H1 (cell line): ENCODE measurements around the gene MACROD2. TPM values are rescaled to one million over a fixed set of nuclear protein-coding genes. Genes with fewer than 3 reads are reported as not detected.

Experiments used
- CTCF ChIA-PET: fragments of 300-600 bp; sonication (Branson Sonifier 250); formaldehyde crosslinking; loops from one replicate; lab custom pipeline; 2021; ENCODE audit not compliant: partially characterized antibody; lab: Charles Lee
- POLR2A ChIA-PET: fragments of 300-600 bp; sonication (Branson Sonifier 250); formaldehyde crosslinking; loops from one replicate; lab custom pipeline; 2021; ENCODE audit warnings: inconsistent platforms; ENCODE audit not compliant: partially characterized antibody; lab: Charles Lee
- DNase-seq, 2 experiments: peaks; one replicate each; pipeline versions ENCODE4 v3.0.0 to v3.0.0-alpha.2; 2010 to 2022; ENCODE audit warnings: low spot score in 2 of 2, low read depth in 1 of 2, mixed read lengths in 1 of 2
- FAIRE-seq: peaks from 2 replicates; lab custom pipeline; 2011; peaks lifted over from hg19 to GRCh38; lab: Jason Lieb, UNC
- H2AFZ ChIP-seq: 2 replicates; pipeline ENCODE4 v1.8.1; 2012; ENCODE audit warnings: low read length, inconsistent platforms
- H2AK5ac ChIP-seq: 2 replicates; pipeline ENCODE4 v1.6.1; 2013; ENCODE audit warnings: low read depth, low read length
- H2BK120ac ChIP-seq: replicated peaks from 2 replicates; pipeline ENCODE3; 2013; ENCODE audit warnings: low read depth, low read length, inconsistent platforms
- H2BK12ac ChIP-seq: 2 replicates; pipeline ENCODE4 v1.6.1; 2013; ENCODE audit warnings: low read depth, low read length
- H2BK15ac ChIP-seq: 2 replicates; pipeline ENCODE4 v1.6.1; 2013; ENCODE audit warnings: low read length
- H2BK20ac ChIP-seq: 2 replicates; pipeline ENCODE4 v1.6.1; 2013; ENCODE audit warnings: low read length
- H2BK5ac ChIP-seq: 2 replicates; pipeline ENCODE4 v1.6.1; 2013; ENCODE audit warnings: low read depth, low read length
- H3K14ac ChIP-seq: 2 replicates; pipeline ENCODE4 v1.6.1; 2013; ENCODE audit warnings: inconsistent platforms; ENCODE audit not compliant: insufficient read length
- H3K18ac ChIP-seq: 2 replicates; pipeline ENCODE4 v1.6.1; 2013; ENCODE audit warnings: low read length; ENCODE audit errors: extremely low read depth
- H3K23ac ChIP-seq: 2 replicates; pipeline ENCODE4 v1.6.1; 2013; ENCODE audit warnings: inconsistent platforms; ENCODE audit not compliant: insufficient read length
- H3K23me2 ChIP-seq: 2 replicates; pipeline ENCODE4 v1.6.1; 2013; ENCODE audit warnings: low read depth, low read length
- H3K27ac ChIP-seq: 2 replicates; pipeline ENCODE4 v1.6.1; 2011; ENCODE audit warnings: low read depth, low read length, inconsistent platforms
- H3K27me3 ChIP-seq, 4 experiments: replicated peaks in 1 of 4; 1 replicate in 1 of 4; 2 replicates in 3 of 4; pipeline versions ENCODE4 v1.6.1 to v1.8.1; 2011 to 2013; ENCODE audit warnings: low read length in 3 of 4, mild to moderate bottlenecking in 3 of 4, inconsistent platforms in 2 of 4, mixed read lengths in 2 of 4, moderate library complexity in 1 of 4; ENCODE audit not compliant: control insufficient read depth in 3 of 4, insufficient read depth in 3 of 4; ENCODE audit errors: extremely low read depth in 1 of 4
- H3K36me3 ChIP-seq, 4 experiments: 2 replicates each; pipeline versions ENCODE4 v1.6.1 to v1.8.1; 2011 to 2013; ENCODE audit warnings: mild to moderate bottlenecking in 4 of 4, low read length in 3 of 4, moderate library complexity in 2 of 4, control low read depth in 1 of 4, inconsistent platforms in 1 of 4; ENCODE audit not compliant: insufficient read depth in 4 of 4, control insufficient read depth in 2 of 4
- H3K4ac ChIP-seq: replicated peaks from 2 replicates; pipeline ENCODE3; 2013; ENCODE audit warnings: low read length, low read depth, mixed read lengths, inconsistent platforms; ENCODE audit not compliant: insufficient read length
- H3K4me1 ChIP-seq, 4 experiments: replicated peaks in 1 of 4; 1 replicate in 1 of 4; 2 replicates in 3 of 4; pipeline versions ENCODE4 v1.6.1 to v1.8.1; 2011 to 2013; ENCODE audit warnings: low read length in 3 of 4, inconsistent platforms in 2 of 4, mixed read lengths in 1 of 4; ENCODE audit not compliant: insufficient read depth in 4 of 4, control insufficient read depth in 3 of 4
- H3K4me2 ChIP-seq, 2 experiments: 2 replicates each; pipeline versions ENCODE4 v1.6.1 to v1.8.1; 2011 to 2013; ENCODE audit warnings: low read depth in 2 of 2, low read length in 2 of 2, control low read depth in 1 of 2, inconsistent platforms in 1 of 2, mild to moderate bottlenecking in 1 of 2; ENCODE audit not compliant: insufficient read depth in 1 of 2
- H3K4me3 ChIP-seq, 4 experiments: fragments of 200-600, 300-600 bp in 1 of 4; sonication (generic), shearing (Covaris generic), sonication (Bioruptor Twin) in 1 of 4; 2 replicates each; pipeline versions ENCODE4 v1.5.1 to v1.8.1; 2011 to 2016; ENCODE audit warnings: low read length in 4 of 4, low read depth in 3 of 4, control low read depth in 2 of 4, inconsistent platforms in 2 of 4, mild to moderate bottlenecking in 2 of 4, mixed read lengths in 1 of 4, moderate library complexity in 1 of 4; ENCODE audit not compliant: insufficient read depth in 2 of 4; ENCODE audit errors: extremely low read depth in 1 of 4
- H3K56ac ChIP-seq: replicated peaks from 2 replicates; pipeline ENCODE3; 2013; ENCODE audit warnings: low read depth, mild to moderate bottlenecking, mixed read lengths, low read length, inconsistent platforms; ENCODE audit not compliant: insufficient read length
- H3K79me1 ChIP-seq: 2 replicates; pipeline ENCODE4 v1.6.1; 2013; ENCODE audit warnings: low read depth, low read length, control low read depth
- H3K79me2 ChIP-seq, 2 experiments: 2 replicates each; pipeline versions ENCODE4 v1.6.1 to v1.8.1; 2012 to 2013; ENCODE audit warnings: low read length in 2 of 2, mild to moderate bottlenecking in 2 of 2, inconsistent platforms in 1 of 2; ENCODE audit not compliant: insufficient read depth in 2 of 2, control insufficient read depth in 1 of 2
- H3K9ac ChIP-seq, 4 experiments: replicated peaks in 1 of 4; 1 replicate in 1 of 4; 2 replicates in 3 of 4; pipeline versions ENCODE4 v1.6.1 to v1.8.1; 2011 to 2013; ENCODE audit warnings: low read depth in 3 of 4, low read length in 3 of 4, control low read depth in 2 of 4, mild to moderate bottlenecking in 2 of 4, moderate library complexity in 2 of 4, inconsistent platforms in 1 of 4; ENCODE audit errors: extremely low read depth in 1 of 4
- H3K9me3 ChIP-seq, 2 experiments: 2 replicates each; pipeline versions ENCODE4 v1.6.1 to v1.8.1; 2012 to 2013; ENCODE audit warnings: mild to moderate bottlenecking in 2 of 2, moderate library complexity in 2 of 2, control low read depth in 1 of 2, inconsistent platforms in 1 of 2, low read depth in 1 of 2, low read length in 1 of 2, mixed read lengths in 1 of 2; ENCODE audit not compliant: insufficient read depth in 2 of 2
- H4K20me1 ChIP-seq, 2 experiments: replicated peaks in 1 of 2; 2 replicates each; pipeline versions ENCODE3 to v1.8.1; 2011 to 2013; ENCODE audit warnings: inconsistent platforms in 2 of 2, low read length in 2 of 2, mild to moderate bottlenecking in 1 of 2; ENCODE audit not compliant: insufficient read depth in 2 of 2, control insufficient read depth in 1 of 2
- H4K5ac ChIP-seq: 2 replicates; pipeline ENCODE4 v1.6.1; 2013; ENCODE audit warnings: low read length, low read depth, mixed read lengths, inconsistent platforms; ENCODE audit not compliant: insufficient read length
- H4K8ac ChIP-seq: 2 replicates; pipeline ENCODE4 v1.8.0; 2013; ENCODE audit warnings: mild to moderate bottlenecking, moderate library complexity, low read length, inconsistent platforms; ENCODE audit not compliant: insufficient read depth; ENCODE audit errors: extremely low read depth
- H4K91ac ChIP-seq: replicated peaks from 2 replicates; pipeline ENCODE3; 2013; ENCODE audit warnings: low read length, mixed read lengths, inconsistent platforms; ENCODE audit not compliant: insufficient read length
- CHD1 ChIP-seq: IDR thresholded peaks from 2 replicates; pipeline ENCODE4 v1.6.1; 2012; ENCODE audit warnings: low read depth, low read length, improper control_type of control experiment
- GABPA ChIP-seq: IDR thresholded peaks from 2 replicates; pipeline ENCODE4 v1.6.1; 2011; ENCODE audit warnings: mild to moderate bottlenecking, low read length, moderate library complexity, borderline replicate concordance; ENCODE audit not compliant: insufficient read depth
- KDM4A ChIP-seq: IDR thresholded peaks from one replicate; pipeline ENCODE4 v1.7.1; 2012; ENCODE audit warnings: low read depth, mild to moderate bottlenecking, moderate library complexity, low read length, inconsistent platforms; ENCODE audit not compliant: severe bottlenecking
- KDM5A ChIP-seq: fragments of 200-600 bp; IDR thresholded peaks from 2 replicates; pipeline ENCODE4 v1.7.1; 2012; ENCODE audit warnings: mild to moderate bottlenecking, low read length, inconsistent platforms, mixed read lengths
- RFX5 ChIP-seq: IDR thresholded peaks from 2 replicates; pipeline ENCODE4 v1.6.1; 2011; ENCODE audit warnings: low read depth, low read length, improper control_type of control experiment, borderline replicate concordance
- WGBS, 2 experiments: shearing (Covaris generic) in 1 of 2; methylation state at CpG; one replicate each; pipeline versions ENCODE4 v1.1.6 to v1.1.7; 2013 to 2015; ENCODE audit warnings: low lambda C conversion rate in 2 of 2, mixed read lengths in 2 of 2, inconsistent platforms in 1 of 2, low coverage in 1 of 2, missing lambda C conversion rate in 1 of 2; ENCODE audit not compliant: insufficient replicate concordance in 2 of 2, insufficient coverage in 1 of 2, insufficient read length in 1 of 2; ENCODE audit errors: extremely low coverage in 1 of 2, missing lambda C conversion rate in 1 of 2; 5-methylcytosine and 5-hydroxymethylcytosine counted together
- polyA plus RNA-seq, 7 experiments: library from polyadenylated mRNA; depleted of rRNA in 3 of 7; stranded (reverse) in 5 of 7; unstranded in 2 of 7; fragments of >200 nt in 5 of 7; fragments of 200-250 nt in 2 of 7; gene quantifications; 1 replicate in 5 of 7; 2 replicates in 1 of 7; 4 replicates in 1 of 7; pipeline versions ENCODE4 v1.2.1 to v1.2.3, GENCODE V29; 2011 to 2013; ENCODE audit warnings: missing spikeins in 2 of 7, mixed read lengths in 2 of 7
- total RNA-seq: library from RNA; stranded (reverse); fragmentation: NEBNext Ultra II Directional; extraction: Animal tissue kit (Norgen Biotek cat#: 25700); gene quantifications from 2 replicates; pipeline ENCODE4 v1.2.1, GENCODE V29; 2021

The MACROD2 gene
- total and polyA plus RNA-seq, 2 of the 8 experiments (the other 6 are each of a cell fraction or from before 2014, with no cell fraction given) = 0.70 to 3.9 TPM

GRCh38 chr20:15739035-15739434 lies 1743.7 kb downstream of the MACROD2 start:
- H3K18ac ChIP-seq = no peak overlapping the region
- H3K4me3 ChIP-seq = no peak overlapping the region
- H3K23ac ChIP-seq = no peak overlapping the region
- no peak for DNase-seq
- no peaks in the 10 kb centered on the region for H3K36me3 ChIP-seq
- H3K23me2 ChIP-seq = no peaks in the 10 kb centered on the region; the same call in 1 of the 2 replicates
- H3K9ac ChIP-seq = no peak overlapping the region
- no peaks in the 10 kb centered on the region for H3K79me2 ChIP-seq
- no peak overlapping the region for H3K14ac ChIP-seq
- H2BK120ac ChIP-seq = no peak overlapping the region
- H3K9me3 ChIP-seq = 0 out of 4 replicates have a peak, but pooled peaks cover 0 to 2% of the 10 kb centered on the region in 2 experiments
- no peak overlapping the region for H3K4me2 ChIP-seq
- H2BK15ac ChIP-seq = no peak overlapping the region
- ChIA-PET CTCF (interaction anchor here (1.0 kb wide), 1 partner anchor 40 kb away, joined by 3 read pairs; no protein-coding TSS in a partner anchor), POLR2A (no interaction called here)
- no peak overlapping the region for H3K56ac ChIP-seq
- H4K5ac ChIP-seq = no peak overlapping the region
- no peaks in the 10 kb centered on the region for H3K27me3 ChIP-seq
- H2AK5ac ChIP-seq = no peak overlapping the region
- H2BK20ac ChIP-seq = no peak overlapping the region
- H3K79me1 ChIP-seq = no peaks in the 10 kb centered on the region
- H2BK5ac ChIP-seq = no peak overlapping the region
- no peak overlapping the region for H3K27ac ChIP-seq
- H2BK12ac ChIP-seq = no peak overlapping the region
- FAIRE-seq = no peak
- peaks cover 0 to 3% (median 0%) of the 10 kb centered on the region in 4 experiments; a peak in 2 of 7 replicates for H3K4me1 ChIP-seq
- WGBS, 2 experiments = 87% methylated on average over 2 of the region's 2 CpGs; no CpG with 5 or more reads in 1 of the 2 experiments
- H2AFZ ChIP-seq = no peak overlapping the region
- no peak overlapping the region for H3K4ac ChIP-seq
- H4K91ac ChIP-seq = no peak overlapping the region
- H4K20me1 ChIP-seq = no peaks in the 10 kb centered on the region
- TF ChIP-seq CHD1 = no peak
- no peak for TF ChIP-seq KDM5A
- no peak for TF ChIP-seq KDM4A
- TF ChIP-seq RFX5 = no peak
- TF ChIP-seq GABPA = no peak
- no peak overlapping the region for H4K8ac ChIP-seq
